GM12873 (cell line): ENCODE measurements around the gene ELMO1.

Experiments used
- CTCF ChIP-seq: IDR thresholded peaks from 2 replicates; pipeline ENCODE4 v1.5.1; 2012; ENCODE audit warnings: low read depth, mild to moderate bottlenecking, moderate library complexity, low read length, control low read depth; ENCODE audit not compliant: insufficient read depth; ENCODE audit errors: missing control alignments

ELMO1 gene

GRCh38 chr7:36852017-36852416, 596.6 kb downstream of the ELMO1 start:
- no peak for TF ChIP-seq CTCF

DNA sequence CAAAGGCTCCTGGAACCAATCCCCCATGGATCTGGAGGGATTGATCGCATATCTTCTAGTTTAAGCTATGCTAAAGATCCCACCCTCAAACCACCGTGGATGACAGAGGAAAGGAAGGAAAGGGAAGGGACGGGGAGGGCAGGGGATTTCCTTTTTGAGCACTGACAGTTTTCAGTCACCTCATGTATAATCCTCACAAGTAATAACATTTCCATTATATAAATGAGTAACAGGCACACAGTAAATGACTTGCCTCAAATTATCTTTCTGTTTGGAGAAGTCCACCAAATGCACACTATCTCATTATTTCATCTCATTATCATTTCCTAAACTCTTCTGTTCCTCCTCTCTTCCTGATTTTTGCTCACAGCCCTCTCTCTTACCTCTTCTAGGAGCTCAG, 597.3 kb downstream of the ELMO1 start:
- no peak for TF ChIP-seq CTCF

DNA sequence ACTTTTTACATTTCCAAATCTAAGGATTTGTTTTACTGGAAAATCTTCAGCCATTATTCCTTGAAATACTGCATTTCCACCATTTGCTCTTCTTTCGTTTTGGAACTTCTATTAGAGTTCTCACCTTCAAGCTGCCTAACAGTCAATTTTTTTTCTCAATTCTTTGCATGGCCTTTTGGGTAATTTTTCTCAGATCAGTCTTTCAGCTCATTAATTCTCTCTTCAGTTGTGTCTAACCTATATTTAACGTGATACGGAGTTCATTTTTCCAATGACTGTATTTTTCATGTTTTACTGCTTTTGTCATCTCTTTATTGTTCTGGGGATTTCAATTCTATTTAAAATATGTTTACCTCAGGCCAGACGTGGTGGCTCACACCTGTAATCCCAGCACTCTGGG, 600.7 kb downstream of the ELMO1 start:
- TF ChIP-seq CTCF: no peak

DNA sequence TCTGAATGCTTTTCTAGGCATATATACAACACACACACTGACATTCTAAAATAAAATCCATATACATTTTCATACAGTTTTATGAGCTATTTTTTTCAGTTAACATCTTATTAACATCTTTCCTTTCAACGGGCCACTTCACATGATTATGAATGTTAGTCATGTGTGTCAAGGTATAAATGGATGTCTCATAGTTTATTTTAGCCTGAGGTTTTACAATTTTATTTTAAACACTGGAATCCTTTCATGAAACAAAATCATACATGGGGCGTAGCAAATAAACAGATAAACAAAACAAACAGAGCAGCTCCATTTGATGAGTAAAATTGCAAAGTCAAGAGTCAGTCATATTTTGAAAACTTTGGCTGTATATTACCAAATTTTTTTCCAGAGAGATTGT, 604.3 kb downstream of the ELMO1 start:
- TF ChIP-seq CTCF: no peak

- no peak for TF ChIP-seq CTCF
These were observed 607.8 kb downstream of the ELMO1 start for GRCh38 chr7:36840904-36841303.

GRCh38 chr7:36838616-36839225, 609.9 kb downstream of the ELMO1 start:
- no peak for TF ChIP-seq CTCF

DNA sequence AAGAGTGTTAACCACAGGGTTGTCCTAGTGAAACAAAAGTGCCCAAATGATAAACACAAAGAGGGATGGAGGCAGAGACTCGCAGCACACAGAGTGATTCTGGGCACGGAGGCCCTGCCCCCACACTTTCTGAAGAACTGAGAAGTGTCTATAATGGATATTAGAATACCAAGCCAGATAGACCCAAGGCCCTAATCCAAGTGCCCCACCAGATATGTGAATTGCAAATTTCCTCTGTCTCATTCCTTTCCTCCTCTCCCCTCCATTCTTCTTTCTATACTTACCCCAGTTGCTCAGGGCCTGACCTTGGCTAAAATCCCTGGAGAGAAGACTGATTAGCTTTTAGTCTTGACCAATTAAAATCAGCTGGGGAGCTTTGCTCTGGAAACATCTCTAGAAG, 617.6 kb downstream of the ELMO1 start:
- no peak for TF ChIP-seq CTCF
